ENCODE measurements around the gene CLDN25.

- TF ChIP-seq EZH2phosphoT487 (IDR thresholded peaks at IDR 0.05; ENCODE audit: insufficient read depth, low read depth) = no peak
- TF ChIP-seq EZH2 (IDR thresholded peaks at IDR 0.05; ENCODE audit: insufficient read depth, poor library complexity, severe bottlenecking) = no peak
Measured at GRCh38 chr11:113818426-113818825, 38.8 kb downstream of the CLDN25 start.
